A549 (cell line): ENCODE measurements around the gene PRR18. TPM values are rescaled to one million over a fixed set of nuclear protein-coding genes. Genes with fewer than 3 reads are reported as not detected.
A peak's percentile ranks its signal among the peaks of the same experiment; 100 is the strongest.

ENCODE experiments used
- ATAC-seq, 2 experiments: fragments of 200-7000 bp in 1 of 2; fragments of >200 bp in 1 of 2; cut with Nextera tagmentation in 1 of 2; cut with Tn5 transposase in 1 of 2; 3 replicates each; pipeline versions ENCODE4 v1.8.0 to v1.9.1; 2018 to 2020; ENCODE audit warnings: mild to moderate bottlenecking in 1 of 2, moderate library complexity in 1 of 2
- CTCF ChIA-PET: fragments of 300-600 bp; sonication (Branson Sonifier 250); formaldehyde crosslinking; extraction: SDS; loops from one replicate; lab custom pipeline; 2021; ENCODE audit warnings: antibody characterized with exemption, inconsistent platforms; lab: Yijun Ruan, JAX
- POLR2A ChIA-PET: fragments of 350-600 bp; formaldehyde crosslinking; extraction: SDS; loops from one replicate; lab custom pipeline; 2021; ENCODE audit warnings: antibody characterized with exemption, inconsistent platforms; lab: Yijun Ruan, JAX
- DNase-seq, 2 experiments: peaks; one replicate each; pipeline versions ENCODE4 v3.0.0 to v3.0.0-alpha.2; 2011 to 2016; ENCODE audit warnings: low read depth in 1 of 2, low spot score in 1 of 2
- FAIRE-seq: peaks from 2 replicates; lab custom pipeline; 2011; peaks lifted over from hg19 to GRCh38; lab: Jason Lieb, UNC
- H3K27ac ChIP-seq, 2 experiments: fragments of >200 bp; sonication (Bioruptor Twin); formaldehyde crosslinking; 3 replicates each; pipeline ENCODE4 v1.5.1; 2016 to 2017
- H3K4me1 ChIP-seq: fragments of >200 bp; sonication (Bioruptor Twin); formaldehyde crosslinking; 3 replicates; pipeline ENCODE4 v1.6.1; 2016
- H3K4me2 ChIP-seq: fragments of >200 bp; sonication (Bioruptor Twin); formaldehyde crosslinking; 3 replicates; pipeline ENCODE4 v1.6.1; 2016
- H3K4me3 ChIP-seq: fragments of >200 bp; sonication (Bioruptor Twin); formaldehyde crosslinking; 3 replicates; pipeline ENCODE4 v1.5.1; 2016
- H3K9me3 ChIP-seq: fragments of >200 bp; sonication (Bioruptor Twin); formaldehyde crosslinking; 3 replicates; pipeline ENCODE4 v1.6.1; 2016
- CBX2 ChIP-seq: fragments of 200-600 bp; sonication (generic); IDR thresholded peaks from 2 replicates; pipeline ENCODE4 v1.6.1; 2016; ENCODE audit warnings: low read depth, mild to moderate bottlenecking, borderline replicate concordance
- CHD2 ChIP-seq: fragments of 150-350 bp; IDR thresholded peaks from 2 replicates; pipeline ENCODE4 v1.6.1; 2014; ENCODE audit warnings: low read length; ENCODE audit not compliant: partially characterized antibody
- EHMT2 ChIP-seq: fragments of 200-600 bp; sonication (generic); IDR thresholded peaks from 2 replicates; pipeline ENCODE4 v1.6.1; 2016; ENCODE audit warnings: antibody characterized with exemption, low read depth, mild to moderate bottlenecking, moderate library complexity
- ELK1 ChIP-seq: fragments of 150-350 bp; IDR thresholded peaks from 2 replicates; pipeline ENCODE4 v1.6.1; 2014; ENCODE audit warnings: low read depth, mild to moderate bottlenecking, low read length
- GATA3 ChIP-seq: IDR thresholded peaks from 2 replicates; pipeline ENCODE4 v1.6.1; 2012; ENCODE audit warnings: borderline replicate concordance
- HDAC2 ChIP-seq: fragments of 200-600 bp; sonication (generic); IDR thresholded peaks from 2 replicates; pipeline ENCODE4 v1.6.1; 2016
- HMGXB4 ChIP-seq: fragments of 250-450 bp; sonication (Bioruptor Pico); IDR thresholded peaks from 2 replicates; pipeline ENCODE4 v1.5.0; 2021; ENCODE audit warnings: mild to moderate bottlenecking, moderate library complexity, borderline replicate concordance
- HOXA7 ChIP-seq: fragments of 250-450 bp; sonication (Bioruptor Pico); IDR thresholded peaks from 2 replicates; pipeline ENCODE4 v1.5.0; 2020; ENCODE audit warnings: mild to moderate bottlenecking, moderate library complexity
- HOXB13 ChIP-seq: fragments of 250-450 bp; sonication (Bioruptor Pico); IDR thresholded peaks from 2 replicates; pipeline ENCODE4 v1.5.0; 2020; ENCODE audit warnings: low read depth, mild to moderate bottlenecking, moderate library complexity
- JUN ChIP-seq, 2 experiments: fragments of >200 bp; sonication (Bioruptor Twin); formaldehyde crosslinking; IDR thresholded peaks; 2 replicates in 1 of 2; 3 replicates in 1 of 2; pipeline ENCODE4 v1.6.1; 2016 to 2017
- JUNB ChIP-seq: fragments of >200 bp; sonication (Bioruptor Twin); formaldehyde crosslinking; IDR thresholded peaks from 2 replicates; pipeline ENCODE4 v1.6.1; 2016
- PHF8 ChIP-seq: fragments of 200-600 bp; sonication (generic); IDR thresholded peaks from 2 replicates; pipeline ENCODE4 v1.6.1; 2016; ENCODE audit warnings: low read depth, mild to moderate bottlenecking, antibody characterized with exemption, moderate library complexity, borderline replicate concordance
- POLR2AphosphoS2 ChIP-seq: conservative IDR thresholded peaks from 2 replicates; pipeline ENCODE4 v1.6.1; 2012; ENCODE audit warnings: low read length, improper control_type of control experiment, inconsistent platforms
- RAD21 ChIP-seq, 2 experiments: fragments of >200 bp in 1 of 2; sonication (Bioruptor Twin) in 1 of 2; formaldehyde crosslinking in 1 of 2; IDR thresholded peaks in 1 of 2; conservative IDR thresholded peaks in 1 of 2; 2 replicates in 1 of 2; 3 replicates in 1 of 2; pipeline ENCODE4 v1.6.1; 2012 to 2018; ENCODE audit warnings: inconsistent platforms in 1 of 2
- RFX5 ChIP-seq: fragments of 450-650 bp; IDR thresholded peaks from 2 replicates; pipeline ENCODE4 v1.7.1; 2014; ENCODE audit warnings: antibody characterized with exemption, mild to moderate bottlenecking, moderate library complexity
- RNF2 ChIP-seq: fragments of 200-600 bp; sonication (generic); IDR thresholded peaks from 2 replicates; pipeline ENCODE4 v1.6.1; 2016; ENCODE audit warnings: low read depth, mild to moderate bottlenecking, antibody characterized with exemption, moderate library complexity, borderline replicate concordance
- TFCP2L1 ChIP-seq: fragments of 250-450 bp; sonication (Bioruptor Pico); IDR thresholded peaks from 2 replicates; pipeline ENCODE4 v1.5.0; 2021; ENCODE audit warnings: mild to moderate bottlenecking
- TP53 ChIP-seq: fragments of 250-450 bp; sonication (Bioruptor Pico); IDR thresholded peaks from 2 replicates; pipeline ENCODE4 v1.5.0; 2021; ENCODE audit warnings: mild to moderate bottlenecking, moderate library complexity
- ZC3H11A ChIP-seq: fragments of 450-650 bp; IDR thresholded peaks from 2 replicates; pipeline ENCODE4 v1.6.1; 2014; ENCODE audit warnings: antibody characterized with exemption, mild to moderate bottlenecking
- ZNF302 ChIP-seq: fragments of 250-450 bp; sonication (Bioruptor Pico); IDR thresholded peaks from 2 replicates; pipeline ENCODE4 v1.9.0; 2021; ENCODE audit warnings: inconsistent platforms, mild to moderate bottlenecking, moderate library complexity
- ZSCAN20 ChIP-seq: fragments of 250-450 bp; sonication (Bioruptor Pico); IDR thresholded peaks from 2 replicates; pipeline ENCODE4 v1.8.0; 2022; ENCODE audit warnings: mild to moderate bottlenecking, moderate library complexity
- WGBS: methylation state at CpG from one replicate; pipeline ENCODE4 v1.1.6; 2017; ENCODE audit errors: missing lambda C conversion rate; 5-methylcytosine and 5-hydroxymethylcytosine counted together
- polyA plus RNA-seq, 4 experiments: library from polyadenylated mRNA; depleted of rRNA in 3 of 4; stranded (reverse); fragments of >200 nt; fragmentation: RNase III in 1 of 4; extraction: RNeasy Plus Mini Kit Qiagen cat#74134 plus additional on column Dnase treatment in 1 of 4; gene quantifications; 2 replicates in 3 of 4; 3 replicates in 1 of 4; pipeline ENCODE4 v1.2.3, GENCODE V29; 2011 to 2017
- TF ChIP-seq, protein P1 (sequence below): fragments of >200 bp; sonication (Bioruptor Twin); formaldehyde crosslinking; IDR thresholded peaks from 3 replicates; pipeline ENCODE4 v1.5.1; 2016
- TF ChIP-seq, protein P2 (sequence below): fragments of 250-450 bp; sonication (Bioruptor Pico); IDR thresholded peaks from 2 replicates; pipeline ENCODE4 v1.5.0; 2020; ENCODE audit warnings: low read depth, mild to moderate bottlenecking, moderate library complexity
- TF ChIP-seq, protein P3 (sequence below): fragments of >200 bp; sonication (Bioruptor Twin); formaldehyde crosslinking; IDR thresholded peaks from 2 replicates; pipeline ENCODE4 v1.6.1; 2016

PRR18 gene
- polyA plus RNA-seq, 2 of the 4 experiments (the other 2 are of a cell fraction): 0.08 to 0.13 TPM

GRCh38 chr6:166286839-166287271, 21.3 kb downstream of the PRR18 start:
- no peak for DNase-seq
- CTCF ChIA-PET: no interaction called here
- 0 out of 6 replicates have a peak, but pooled peaks of 1 of the 2 experiments have one; percentile 50 for ATAC-seq
- H3K4me2 ChIP-seq: no peak overlapping the region
- H3K4me3 ChIP-seq: no peak overlapping the region
- H3K9me3 ChIP-seq: no peaks in the 10 kb centered on the region
- TF ChIP-seq TP53 (CRISPR knock-in tag) (no peak), TFCP2L1 (CRISPR knock-in tag) (no peak), POLR2AphosphoS2 (no peak), ZC3H11A (no peak), ZNF302 (CRISPR knock-in tag) (no peak), ZSCAN20 (CRISPR knock-in tag) (no peak), CHD2 (no peak), EHMT2 (no peak), JUNB (no peak), PHF8 (no peak), JUN (IDR thresholded peaks at IDR 0.05) (no peak)
- TF ChIP-seq, protein P1, sequence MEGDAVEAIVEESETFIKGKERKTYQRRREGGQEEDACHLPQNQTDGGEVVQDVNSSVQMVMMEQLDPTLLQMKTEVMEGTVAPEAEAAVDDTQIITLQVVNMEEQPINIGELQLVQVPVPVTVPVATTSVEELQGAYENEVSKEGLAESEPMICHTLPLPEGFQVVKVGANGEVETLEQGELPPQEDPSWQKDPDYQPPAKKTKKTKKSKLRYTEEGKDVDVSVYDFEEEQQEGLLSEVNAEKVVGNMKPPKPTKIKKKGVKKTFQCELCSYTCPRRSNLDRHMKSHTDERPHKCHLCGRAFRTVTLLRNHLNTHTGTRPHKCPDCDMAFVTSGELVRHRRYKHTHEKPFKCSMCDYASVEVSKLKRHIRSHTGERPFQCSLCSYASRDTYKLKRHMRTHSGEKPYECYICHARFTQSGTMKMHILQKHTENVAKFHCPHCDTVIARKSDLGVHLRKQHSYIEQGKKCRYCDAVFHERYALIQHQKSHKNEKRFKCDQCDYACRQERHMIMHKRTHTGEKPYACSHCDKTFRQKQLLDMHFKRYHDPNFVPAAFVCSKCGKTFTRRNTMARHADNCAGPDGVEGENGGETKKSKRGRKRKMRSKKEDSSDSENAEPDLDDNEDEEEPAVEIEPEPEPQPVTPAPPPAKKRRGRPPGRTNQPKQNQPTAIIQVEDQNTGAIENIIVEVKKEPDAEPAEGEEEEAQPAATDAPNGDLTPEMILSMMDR: no peak
- no peaks in the 10 kb centered on the region for H3K4me1 ChIP-seq
- H3K27ac ChIP-seq: no peak overlapping the region
- 52% methylated on average over 8 of the region's 8 CpGs for WGBS
- FAIRE-seq: no peak
- POLR2A ChIA-PET: no interaction called here

GRCh38 chr6:166285233-166285632, 23.0 kb downstream of the PRR18 start:
- no peak for FAIRE-seq
- CTCF ChIA-PET: interaction anchor here (1.3 to 3.1 kb wide), 3 partner anchors 9 to 116 kb away, joined by 4 to 13 read pairs (median 5); no protein-coding TSS in a partner anchor
- POLR2A ChIA-PET: no interaction called here
- TF ChIP-seq GATA3: no peak
- TF ChIP-seq RFX5: no peak
- no peak for TF ChIP-seq CBX2
- no peak for TF ChIP-seq HOXB13 (CRISPR knock-in tag)
- no peak for TF ChIP-seq HMGXB4 (CRISPR knock-in tag)
- H3K4me2 ChIP-seq: no peak overlapping the region
- no peaks in the 10 kb centered on the region for H3K9me3 ChIP-seq
- H3K4me1 ChIP-seq: no peaks in the 10 kb centered on the region
- no peak for ATAC-seq
- 37% methylated on average over 6 of the region's 6 CpGs for WGBS
- no peak for DNase-seq
- H3K27ac ChIP-seq: no peak overlapping the region
- H3K4me3 ChIP-seq: no peak overlapping the region

DNA sequence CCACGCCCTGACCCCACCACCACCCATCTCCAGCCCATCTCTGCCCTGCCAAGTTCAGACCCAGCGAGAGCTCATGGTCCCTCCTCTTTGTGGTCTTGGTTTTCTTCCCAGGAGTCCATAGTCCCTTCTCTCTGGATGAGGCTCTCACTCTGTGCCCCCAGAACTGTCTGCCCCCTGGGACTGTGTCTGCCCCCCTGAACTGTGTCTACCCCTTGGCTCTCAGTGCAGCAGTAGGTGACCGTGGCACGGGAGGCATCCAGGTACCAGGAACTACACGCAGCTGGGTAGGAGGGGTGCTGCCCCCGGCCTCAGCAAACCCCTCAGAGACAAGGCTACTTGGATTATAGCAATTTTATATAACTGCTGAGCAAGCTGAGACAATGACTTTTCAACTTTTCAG, 23.6 kb downstream of the PRR18 start:
- FAIRE-seq (no peak), DNase-seq (no peak)
- Histone ChIP-seq H3K4me1 (no peaks in the 10 kb centered on the region), H3K9me3 (no peaks in the 10 kb centered on the region)
- 29% methylated on average over 3 of the region's 6 CpGs for WGBS
- TF ChIP-seq ZC3H11A: no peak
- TF ChIP-seq RAD21 (conservative IDR thresholded peaks at IDR 0.05 in 1 of 2, IDR thresholded peaks at IDR 0.05 in 1 of 2): no peak
- no peak for TF ChIP-seq HDAC2
- TF ChIP-seq RNF2: no peak
- no peak for TF ChIP-seq TP53 (CRISPR knock-in tag)
- TF ChIP-seq, protein P2, sequence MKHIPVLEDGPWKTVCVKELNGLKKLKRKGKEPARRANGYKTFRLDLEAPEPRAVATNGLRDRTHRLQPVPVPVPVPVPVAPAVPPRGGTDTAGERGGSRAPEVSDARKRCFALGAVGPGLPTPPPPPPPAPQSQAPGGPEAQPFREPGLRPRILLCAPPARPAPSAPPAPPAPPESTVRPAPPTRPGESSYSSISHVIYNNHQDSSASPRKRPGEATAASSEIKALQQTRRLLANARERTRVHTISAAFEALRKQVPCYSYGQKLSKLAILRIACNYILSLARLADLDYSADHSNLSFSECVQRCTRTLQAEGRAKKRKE (CRISPR knock-in tag): no peak
- TF ChIP-seq, protein P3, sequence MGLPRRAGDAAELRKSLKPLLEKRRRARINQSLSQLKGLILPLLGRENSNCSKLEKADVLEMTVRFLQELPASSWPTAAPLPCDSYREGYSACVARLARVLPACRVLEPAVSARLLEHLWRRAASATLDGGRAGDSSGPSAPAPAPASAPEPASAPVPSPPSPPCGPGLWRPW: no peak
- TF ChIP-seq HOXA7 (CRISPR knock-in tag): no peak
- no peak for TF ChIP-seq ELK1
- no peak for TF ChIP-seq GATA3
- TF ChIP-seq, all 56 proteins: peak for 0
- POLR2A ChIA-PET: no interaction called here
- ATAC-seq: no peak
- CTCF ChIA-PET: interaction anchor here (1.3 to 3.1 kb wide), 3 partner anchors 8 to 116 kb away, joined by 4 to 13 read pairs (median 5); no protein-coding TSS in a partner anchor
- H3K4me3 ChIP-seq: no peak overlapping the region
- no peak overlapping the region for H3K4me2 ChIP-seq
- H3K27ac ChIP-seq: no peak overlapping the region
